HG02798 (cell line): ENCODE results near the gene PACC1.
A peak's percentile ranks its signal among the peaks of the same experiment; 100 is the strongest.

Experiments
- ATAC-seq: cut with Tn5 transposase; IDR thresholded peaks from one replicate; pipeline ENCODE4 v1.9.1; 2021; ENCODE audit warnings: mild to moderate bottlenecking; ENCODE audit not compliant: unreplicated experiment, poor library complexity

The PACC1 gene

GRCh38 chr1:212440419-212440818, 25.7 kb upstream of the PACC1 start:
- no peak for ATAC-seq

GRCh38 chr1:212438831-212439237, 24.1 kb upstream of the PACC1 start:
- no peak for ATAC-seq

GRCh38 chr1:212437179-212437798, 22.6 kb upstream of the PACC1 start:
- ATAC-seq: no peak

GRCh38 chr1:212434992-212435391, 20.3 kb upstream of the PACC1 start:
- no peak for ATAC-seq

GRCh38 chr1:212433577-212434462, 19.1 kb upstream of the PACC1 start:
- no peak for ATAC-seq

- ATAC-seq: peak; percentile 99
These were observed 18.2 kb upstream of the PACC1 start, which contains the start of gene NENF for GRCh38 chr1:212432661-212433576. Gene NENF, plus strand, starts transcription at chr1:212432920. Its CDS starts 24 bp downstream, at chr1:212432944.

- ATAC-seq: no peak
These were observed 17.6 kb upstream of the PACC1 start for GRCh38 chr1:212432272-212432660.

- ATAC-seq: no peak
These were observed 17.0 kb upstream of the PACC1 start for GRCh38 chr1:212431644-212432043.

GRCh38 chr1:212430955-212431394, 16.3 kb upstream of the PACC1 start:
- ATAC-seq: no peak

GRCh38 chr1:212430416-212430815, 15.7 kb upstream of the PACC1 start:
- no peak for ATAC-seq

- no peak for ATAC-seq
These were observed 13.8 kb upstream of the PACC1 start for GRCh38 chr1:212428496-212428895.

GRCh38 chr1:212423879-212424278, 9.2 kb upstream of the PACC1 start:
- no peak for ATAC-seq

GRCh38 chr1:212421165-212421564, 6.5 kb upstream of the PACC1 start:
- no peak for ATAC-seq

- no peak for ATAC-seq
These were observed 588 bp upstream of the PACC1 start for GRCh38 chr1:212415107-212415841.

GRCh38 chr1:212413902-212414327, 771 bp downstream of the PACC1 start:
- peak; percentile 2 for ATAC-seq

GRCh38 chr1:212412374-212412773, 2.3 kb downstream of the PACC1 start:
- no peak for ATAC-seq

- ATAC-seq: no peak
These were observed 4.4 kb downstream of the PACC1 start for GRCh38 chr1:212410231-212410820.

- ATAC-seq: no peak
These were observed 11.9 kb downstream of the PACC1 start for GRCh38 chr1:212402666-212403321.
